ENCODE results near the gene IQGAP1. TPM values are rescaled to one million over a fixed set of nuclear protein-coding genes. Genes with fewer than 3 reads are reported as not detected.

IQGAP1 gene
- total and polyA plus RNA-seq, 2 of the 13 experiments (the other 11 are each of a cell fraction or from before 2014, with no cell fraction given) = 29.5 to 37.9 TPM

DNA sequence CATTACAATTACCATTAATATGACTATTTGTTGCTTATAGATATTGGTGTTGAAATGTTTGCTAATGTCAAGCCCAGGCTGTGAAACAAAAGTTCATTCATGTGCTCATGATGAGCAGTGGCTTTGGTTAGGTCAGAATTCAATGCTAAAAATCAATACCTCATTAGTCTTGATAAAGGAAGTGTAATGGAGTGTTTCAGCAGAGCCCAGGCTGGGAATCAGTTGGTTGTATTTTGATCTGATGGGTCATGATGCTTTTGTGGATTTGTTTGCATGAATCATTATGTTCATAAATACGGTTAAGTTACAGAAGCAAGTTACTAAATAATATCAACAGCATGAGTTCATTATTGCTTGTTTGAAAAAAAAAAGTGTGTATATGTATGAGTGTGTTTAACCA lies 49.5 kb upstream of the IQGAP1 start:
- FAIRE-seq (no peak), ATAC-seq (no peak), DNase-seq (ENCODE audit: low spot score) (no peak)
- 94% methylated on average over 1 of the region's 1 CpG for WGBS (ENCODE audit: low lambda C conversion rate)
- Histone ChIP-seq H3K36me3 (replicated peaks in 1 of 2; ENCODE audit: control insufficient read depth in 1 of 2, insufficient read depth in 2 of 2, low read length in 2 of 2) (no peaks in the 10 kb centered on the region), H4K20me1 (ENCODE audit: insufficient read depth, low read length) (no peaks in the 10 kb centered on the region), H3K27ac (ENCODE audit: extremely low read length, insufficient read depth, low read length) (no peak overlapping the region), H3K9me3 (ENCODE audit: low read length) (no peaks in the 10 kb centered on the region), H3K4me3 (replicated peaks in 1 of 3; ENCODE audit: insufficient read depth in 1 of 3, low read depth in 2 of 3, low read length in 3 of 3) (no peak overlapping the region), H3K9ac (ENCODE audit: insufficient read depth, low read depth, low read length) (no peak overlapping the region), H3K79me2 (ENCODE audit: insufficient read depth, low read length) (no peaks in the 10 kb centered on the region), H2AFZ (ENCODE audit: low read length) (no peak overlapping the region), H3K4me2 (ENCODE audit: low read depth, low read length) (no peak overlapping the region), H3K27me3 (ENCODE audit: control insufficient read depth in 1 of 2, insufficient read depth in 2 of 2, low read length in 2 of 2) (no peaks in the 10 kb centered on the region), H3K4me1 (ENCODE audit: insufficient read depth, low read length) (peaks cover 18% of the 10 kb centered on the region)
- TF ChIP-seq, protein P1, sequence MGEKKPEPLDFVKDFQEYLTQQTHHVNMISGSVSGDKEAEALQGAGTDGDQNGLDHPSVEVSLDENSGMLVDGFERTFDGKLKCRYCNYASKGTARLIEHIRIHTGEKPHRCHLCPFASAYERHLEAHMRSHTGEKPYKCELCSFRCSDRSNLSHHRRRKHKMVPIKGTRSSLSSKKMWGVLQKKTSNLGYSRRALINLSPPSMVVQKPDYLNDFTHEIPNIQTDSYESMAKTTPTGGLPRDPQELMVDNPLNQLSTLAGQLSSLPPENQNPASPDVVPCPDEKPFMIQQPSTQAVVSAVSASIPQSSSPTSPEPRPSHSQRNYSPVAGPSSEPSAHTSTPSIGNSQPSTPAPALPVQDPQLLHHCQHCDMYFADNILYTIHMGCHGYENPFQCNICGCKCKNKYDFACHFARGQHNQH (CRISPR knock-in tag; IDR thresholded peaks at IDR 0.05) = no peak
- no peak for TF ChIP-seq RFX5 (IDR thresholded peaks at IDR 0.05; ENCODE audit: low read depth, low read length)
- TF ChIP-seq, protein P2, sequence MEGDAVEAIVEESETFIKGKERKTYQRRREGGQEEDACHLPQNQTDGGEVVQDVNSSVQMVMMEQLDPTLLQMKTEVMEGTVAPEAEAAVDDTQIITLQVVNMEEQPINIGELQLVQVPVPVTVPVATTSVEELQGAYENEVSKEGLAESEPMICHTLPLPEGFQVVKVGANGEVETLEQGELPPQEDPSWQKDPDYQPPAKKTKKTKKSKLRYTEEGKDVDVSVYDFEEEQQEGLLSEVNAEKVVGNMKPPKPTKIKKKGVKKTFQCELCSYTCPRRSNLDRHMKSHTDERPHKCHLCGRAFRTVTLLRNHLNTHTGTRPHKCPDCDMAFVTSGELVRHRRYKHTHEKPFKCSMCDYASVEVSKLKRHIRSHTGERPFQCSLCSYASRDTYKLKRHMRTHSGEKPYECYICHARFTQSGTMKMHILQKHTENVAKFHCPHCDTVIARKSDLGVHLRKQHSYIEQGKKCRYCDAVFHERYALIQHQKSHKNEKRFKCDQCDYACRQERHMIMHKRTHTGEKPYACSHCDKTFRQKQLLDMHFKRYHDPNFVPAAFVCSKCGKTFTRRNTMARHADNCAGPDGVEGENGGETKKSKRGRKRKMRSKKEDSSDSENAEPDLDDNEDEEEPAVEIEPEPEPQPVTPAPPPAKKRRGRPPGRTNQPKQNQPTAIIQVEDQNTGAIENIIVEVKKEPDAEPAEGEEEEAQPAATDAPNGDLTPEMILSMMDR (CRISPR knock-in tag; IDR thresholded peaks at IDR 0.05) = no peak
- TF ChIP-seq, protein P3, sequence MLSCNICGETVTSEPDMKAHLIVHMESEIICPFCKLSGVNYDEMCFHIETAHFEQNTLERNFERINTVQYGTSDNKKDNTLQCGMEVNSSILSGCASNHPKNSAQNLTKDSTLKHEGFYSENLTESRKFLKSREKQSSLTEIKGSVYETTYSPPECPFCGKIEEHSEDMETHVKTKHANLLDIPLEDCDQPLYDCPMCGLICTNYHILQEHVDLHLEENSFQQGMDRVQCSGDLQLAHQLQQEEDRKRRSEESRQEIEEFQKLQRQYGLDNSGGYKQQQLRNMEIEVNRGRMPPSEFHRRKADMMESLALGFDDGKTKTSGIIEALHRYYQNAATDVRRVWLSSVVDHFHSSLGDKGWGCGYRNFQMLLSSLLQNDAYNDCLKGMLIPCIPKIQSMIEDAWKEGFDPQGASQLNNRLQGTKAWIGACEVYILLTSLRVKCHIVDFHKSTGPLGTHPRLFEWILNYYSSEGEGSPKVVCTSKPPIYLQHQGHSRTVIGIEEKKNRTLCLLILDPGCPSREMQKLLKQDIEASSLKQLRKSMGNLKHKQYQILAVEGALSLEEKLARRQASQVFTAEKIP (CRISPR knock-in tag; IDR thresholded peaks at IDR 0.05; ENCODE audit: borderline replicate concordance) = no peak
- no peak for TF ChIP-seq SOX13 (IDR thresholded peaks at IDR 0.05)
- TF ChIP-seq SOX13 (CRISPR knock-in tag; conservative IDR thresholded peaks at IDR 0.05 in 1 of 2, IDR thresholded peaks at IDR 0.05 in 1 of 2) = no peak
- TF ChIP-seq, protein P4, sequence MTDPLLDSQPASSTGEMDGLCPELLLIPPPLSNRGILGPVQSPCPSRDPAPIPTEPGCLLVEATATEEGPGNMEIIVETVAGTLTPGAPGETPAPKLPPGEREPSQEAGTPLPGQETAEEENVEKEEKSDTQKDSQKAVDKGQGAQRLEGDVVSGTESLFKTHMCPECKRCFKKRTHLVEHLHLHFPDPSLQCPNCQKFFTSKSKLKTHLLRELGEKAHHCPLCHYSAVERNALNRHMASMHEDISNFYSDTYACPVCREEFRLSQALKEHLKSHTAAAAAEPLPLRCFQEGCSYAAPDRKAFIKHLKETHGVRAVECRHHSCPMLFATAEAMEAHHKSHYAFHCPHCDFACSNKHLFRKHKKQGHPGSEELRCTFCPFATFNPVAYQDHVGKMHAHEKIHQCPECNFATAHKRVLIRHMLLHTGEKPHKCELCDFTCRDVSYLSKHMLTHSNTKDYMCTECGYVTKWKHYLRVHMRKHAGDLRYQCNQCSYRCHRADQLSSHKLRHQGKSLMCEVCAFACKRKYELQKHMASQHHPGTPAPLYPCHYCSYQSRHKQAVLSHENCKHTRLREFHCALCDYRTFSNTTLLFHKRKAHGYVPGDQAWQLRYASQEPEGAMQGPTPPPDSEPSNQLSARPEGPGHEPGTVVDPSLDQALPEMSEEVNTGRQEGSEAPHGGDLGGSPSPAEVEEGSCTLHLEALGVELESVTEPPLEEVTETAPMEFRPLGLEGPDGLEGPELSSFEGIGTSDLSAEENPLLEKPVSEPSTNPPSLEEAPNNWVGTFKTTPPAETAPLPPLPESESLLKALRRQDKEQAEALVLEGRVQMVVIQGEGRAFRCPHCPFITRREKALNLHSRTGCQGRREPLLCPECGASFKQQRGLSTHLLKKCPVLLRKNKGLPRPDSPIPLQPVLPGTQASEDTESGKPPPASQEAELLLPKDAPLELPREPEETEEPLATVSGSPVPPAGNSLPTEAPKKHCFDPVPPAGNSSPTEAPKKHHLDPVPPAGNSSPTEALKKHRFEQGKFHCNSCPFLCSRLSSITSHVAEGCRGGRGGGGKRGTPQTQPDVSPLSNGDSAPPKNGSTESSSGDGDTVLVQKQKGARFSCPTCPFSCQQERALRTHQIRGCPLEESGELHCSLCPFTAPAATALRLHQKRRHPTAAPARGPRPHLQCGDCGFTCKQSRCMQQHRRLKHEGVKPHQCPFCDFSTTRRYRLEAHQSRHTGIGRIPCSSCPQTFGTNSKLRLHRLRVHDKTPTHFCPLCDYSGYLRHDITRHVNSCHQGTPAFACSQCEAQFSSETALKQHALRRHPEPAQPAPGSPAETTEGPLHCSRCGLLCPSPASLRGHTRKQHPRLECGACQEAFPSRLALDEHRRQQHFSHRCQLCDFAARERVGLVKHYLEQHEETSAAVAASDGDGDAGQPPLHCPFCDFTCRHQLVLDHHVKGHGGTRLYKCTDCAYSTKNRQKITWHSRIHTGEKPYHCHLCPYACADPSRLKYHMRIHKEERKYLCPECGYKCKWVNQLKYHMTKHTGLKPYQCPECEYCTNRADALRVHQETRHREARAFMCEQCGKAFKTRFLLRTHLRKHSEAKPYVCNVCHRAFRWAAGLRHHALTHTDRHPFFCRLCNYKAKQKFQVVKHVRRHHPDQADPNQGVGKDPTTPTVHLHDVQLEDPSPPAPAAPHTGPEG (CRISPR knock-in tag; IDR thresholded peaks at IDR 0.05) = no peak
- TF ChIP-seq ZNF737 (CRISPR knock-in tag; IDR thresholded peaks at IDR 0.05; ENCODE audit: borderline replicate concordance) = no peak
- BruUV-seq (replicated peaks) = no TSS peak
- POLR2A ChIA-PET = no interaction called here
- intact Hi-C loops (cut with micrococcal nuclease; ENCODE audit: unreplicated experiment) = no loop called here
- CTCF ChIA-PET (ENCODE audit: low intra/inter-chr PET ratio, low total read pairs) = no interaction called here
- in situ Hi-C loops (cut with HindIII; ENCODE audit: extremely low pct_ligation_motif_present, low pct_unique_long_range_greater_than_20kb) = no loop called here

All from HepG2 (cell line).